WTC11 (cell line): ENCODE measurements around the gene MACROD2.

Source experiments
- ATF2 ChIP-seq: sonication (generic); formaldehyde crosslinking; IDR thresholded peaks from 2 replicates; pipeline ENCODE4 v1.8.1; 2022; ENCODE audit warnings: low read depth, missing genetic modification reagents, borderline replicate concordance
- ATF6 ChIP-seq: sonication (generic); formaldehyde crosslinking; IDR thresholded peaks from 2 replicates; pipeline ENCODE4 v1.8.1; 2023; ENCODE audit warnings: mild to moderate bottlenecking, missing genetic modification reagents
- CTCF ChIP-seq: fragments of 200-600 bp; IDR thresholded peaks from 2 replicates; pipeline ENCODE4 v1.8.0; 2022; ENCODE audit warnings: antibody characterized with exemption
- ETV6 ChIP-seq: sonication (generic); formaldehyde crosslinking; IDR thresholded peaks from 2 replicates; pipeline ENCODE4 v1.8.1; 2022; ENCODE audit warnings: mild to moderate bottlenecking, missing genetic modification reagents
- FOXK1 ChIP-seq: sonication (generic); formaldehyde crosslinking; IDR thresholded peaks from 2 replicates; pipeline ENCODE4 v1.8.0; 2022; ENCODE audit warnings: mild to moderate bottlenecking, moderate library complexity, missing genetic modification reagents
- GABPB1 ChIP-seq: sonication (generic); formaldehyde crosslinking; IDR thresholded peaks from 2 replicates; pipeline ENCODE4 v1.8.1; 2023; ENCODE audit warnings: mild to moderate bottlenecking, missing genetic modification reagents
- IRF2 ChIP-seq: sonication (generic); formaldehyde crosslinking; IDR thresholded peaks from 2 replicates; pipeline ENCODE4 v1.8.0; 2022; ENCODE audit warnings: low read depth, missing genetic modification reagents, borderline replicate concordance
- JUN ChIP-seq: sonication (generic); formaldehyde crosslinking; IDR thresholded peaks from 2 replicates; pipeline ENCODE4 v1.8.0; 2023; ENCODE audit warnings: mild to moderate bottlenecking, missing genetic modification reagents
- KAT7 ChIP-seq: sonication (generic); formaldehyde crosslinking; IDR thresholded peaks from 2 replicates; pipeline ENCODE4 v1.8.1; 2023; ENCODE audit warnings: missing genetic modification reagents, mild to moderate bottlenecking, borderline replicate concordance
- PRDM15 ChIP-seq: sonication (generic); formaldehyde crosslinking; IDR thresholded peaks from 2 replicates; pipeline ENCODE4 v1.8.0; 2022; ENCODE audit warnings: missing genetic modification reagents
- PREB ChIP-seq: sonication (generic); formaldehyde crosslinking; IDR thresholded peaks from 2 replicates; pipeline ENCODE4 v1.8.1; 2022; ENCODE audit warnings: mild to moderate bottlenecking, missing genetic modification reagents, moderate library complexity, borderline replicate concordance
- SP1 ChIP-seq: sonication (generic); formaldehyde crosslinking; conservative IDR thresholded peaks from 2 replicates; pipeline ENCODE4 v1.8.1; 2022; ENCODE audit warnings: missing genetic modification reagents
- ZNF138 ChIP-seq: sonication (generic); formaldehyde crosslinking; conservative IDR thresholded peaks from 2 replicates; pipeline ENCODE4 v1.8.1; 2022; ENCODE audit warnings: mild to moderate bottlenecking, moderate library complexity, missing genetic modification reagents
- TF ChIP-seq, protein P1 (sequence below): sonication (generic); formaldehyde crosslinking; IDR thresholded peaks from 2 replicates; pipeline ENCODE4 v1.8.0; 2023; ENCODE audit warnings: missing genetic modification reagents, mild to moderate bottlenecking, borderline replicate concordance

DNA sequence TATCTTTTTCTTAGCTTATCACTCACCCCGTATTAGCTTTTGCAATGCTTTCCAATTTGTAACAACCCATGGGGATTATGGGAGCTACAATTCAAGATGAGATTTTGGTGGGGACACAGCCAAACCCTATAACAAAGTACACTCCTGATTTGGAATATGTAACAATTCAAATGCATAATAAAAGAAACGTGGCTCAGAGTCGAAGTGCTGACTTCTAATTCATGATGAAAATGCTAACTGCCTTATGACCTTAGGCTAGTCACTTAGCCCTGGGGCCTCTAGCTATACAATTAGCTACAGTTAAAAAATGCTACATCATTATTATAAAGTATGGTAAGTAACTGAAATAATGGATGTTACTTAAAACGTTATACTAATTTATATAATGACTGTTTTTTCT lies 1297.1 kb downstream of the MACROD2 start:
- TF ChIP-seq CTCF (no peak), ATF6 (CRISPR knock-in tag) (no peak), FOXK1 (CRISPR knock-in tag) (no peak), SP1 (CRISPR knock-in tag) (no peak), PREB (no peak), JUN (CRISPR knock-in tag) (no peak), KAT7 (CRISPR knock-in tag) (no peak), ETV6 (CRISPR knock-in tag) (no peak), ZNF138 (CRISPR knock-in tag) (no peak), PRDM15 (CRISPR knock-in tag) (no peak), ATF2 (CRISPR knock-in tag) (no peak), GABPB1 (no peak), IRF2 (CRISPR knock-in tag) (no peak)
- TF ChIP-seq, protein P1, sequence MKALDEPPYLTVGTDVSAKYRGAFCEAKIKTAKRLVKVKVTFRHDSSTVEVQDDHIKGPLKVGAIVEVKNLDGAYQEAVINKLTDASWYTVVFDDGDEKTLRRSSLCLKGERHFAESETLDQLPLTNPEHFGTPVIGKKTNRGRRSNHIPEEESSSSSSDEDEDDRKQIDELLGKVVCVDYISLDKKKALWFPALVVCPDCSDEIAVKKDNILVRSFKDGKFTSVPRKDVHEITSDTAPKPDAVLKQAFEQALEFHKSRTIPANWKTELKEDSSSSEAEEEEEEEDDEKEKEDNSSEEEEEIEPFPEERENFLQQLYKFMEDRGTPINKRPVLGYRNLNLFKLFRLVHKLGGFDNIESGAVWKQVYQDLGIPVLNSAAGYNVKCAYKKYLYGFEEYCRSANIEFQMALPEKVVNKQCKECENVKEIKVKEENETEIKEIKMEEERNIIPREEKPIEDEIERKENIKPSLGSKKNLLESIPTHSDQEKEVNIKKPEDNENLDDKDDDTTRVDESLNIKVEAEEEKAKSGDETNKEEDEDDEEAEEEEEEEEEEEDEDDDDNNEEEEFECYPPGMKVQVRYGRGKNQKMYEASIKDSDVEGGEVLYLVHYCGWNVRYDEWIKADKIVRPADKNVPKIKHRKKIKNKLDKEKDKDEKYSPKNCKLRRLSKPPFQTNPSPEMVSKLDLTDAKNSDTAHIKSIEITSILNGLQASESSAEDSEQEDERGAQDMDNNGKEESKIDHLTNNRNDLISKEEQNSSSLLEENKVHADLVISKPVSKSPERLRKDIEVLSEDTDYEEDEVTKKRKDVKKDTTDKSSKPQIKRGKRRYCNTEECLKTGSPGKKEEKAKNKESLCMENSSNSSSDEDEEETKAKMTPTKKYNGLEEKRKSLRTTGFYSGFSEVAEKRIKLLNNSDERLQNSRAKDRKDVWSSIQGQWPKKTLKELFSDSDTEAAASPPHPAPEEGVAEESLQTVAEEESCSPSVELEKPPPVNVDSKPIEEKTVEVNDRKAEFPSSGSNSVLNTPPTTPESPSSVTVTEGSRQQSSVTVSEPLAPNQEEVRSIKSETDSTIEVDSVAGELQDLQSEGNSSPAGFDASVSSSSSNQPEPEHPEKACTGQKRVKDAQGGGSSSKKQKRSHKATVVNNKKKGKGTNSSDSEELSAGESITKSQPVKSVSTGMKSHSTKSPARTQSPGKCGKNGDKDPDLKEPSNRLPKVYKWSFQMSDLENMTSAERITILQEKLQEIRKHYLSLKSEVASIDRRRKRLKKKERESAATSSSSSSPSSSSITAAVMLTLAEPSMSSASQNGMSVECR (CRISPR knock-in tag) = no peak
